ENCODE data around the gene DENND1C.

- TF ChIP-seq CTCF (IDR thresholded peaks at IDR 0.05; ENCODE audit: low read depth, low read length, poor library complexity, severe bottlenecking) (no peak), EZH2phosphoT487 (IDR thresholded peaks at IDR 0.05; ENCODE audit: borderline replicate concordance, low read length) (no peak)
Measured at GRCh38 chr19:6446452-6446851, 35.1 kb downstream of the DENND1C start.

Data from DOHH2 (cell line).